CD4-positive, alpha-beta T cell treated with Interleukin-21 for 1 hour (primary cell): ENCODE measurements around the gene CES2.
A peak's percentile ranks its signal among the peaks of the same experiment; 100 is the strongest.
"Not testable (repeated sequence)": the region's sequence is repeated elsewhere in the genome, so short reads cannot be mapped to it uniquely, and the experiment has no call there.

Experiments
- DNase-seq: peaks from one replicate; pipeline ENCODE4 v3.0.0-alpha.2; 2020

Gene CES2

GRCh38 chr16:66936889-66937554 is 1.7 kb downstream of the CES2 start:
- no peak for DNase-seq

GRCh38 chr16:66937725-66938337 is 2.5 kb downstream of the CES2 start:
- DNase-seq: no peak

GRCh38 chr16:66939366-66939765 is 4.0 kb downstream of the CES2 start:
- DNase-seq: no peak

- no peak for DNase-seq
These were observed 4.9 kb downstream of the CES2 start for GRCh38 chr16:66940236-66940635.

GRCh38 chr16:66942981-66943380 is 7.7 kb downstream of the CES2 start:
- DNase-seq: no peak

GRCh38 chr16:66943426-66944053 is 8.2 kb downstream of the CES2 start:
- no peak for DNase-seq

- no peak for DNase-seq
These were observed 8.7 kb downstream of the CES2 start for GRCh38 chr16:66944054-66944441.

GRCh38 chr16:66944971-66945370 is 9.7 kb downstream of the CES2 start:
- DNase-seq: not testable (repeated sequence)

GRCh38 chr16:66945939-66946338 is 10.6 kb downstream of the CES2 start:
- DNase-seq: no peak

GRCh38 chr16:66946541-66946940 is 11.2 kb downstream of the CES2 start:
- DNase-seq: no peak

- no peak for DNase-seq
These were observed 11.6 kb downstream of the CES2 start for GRCh38 chr16:66946974-66947301.

GRCh38 chr16:66947302-66948065 is 12.2 kb downstream of the CES2 start:
- DNase-seq: peak; percentile 88

- no peak for DNase-seq
These were observed 13.0 kb downstream of the CES2 start for GRCh38 chr16:66948134-66948836.

- no peak for DNase-seq
These were observed 13.5 kb downstream of the CES2 start for GRCh38 chr16:66948837-66949225.

- no peak for DNase-seq
These were observed 14.2 kb downstream of the CES2 start for GRCh38 chr16:66949472-66949871.

GRCh38 chr16:66950437-66950836 is 15.1 kb downstream of the CES2 start:
- no peak for DNase-seq

GRCh38 chr16:66950971-66951790 is 15.9 kb downstream of the CES2 start:
- no peak for DNase-seq

GRCh38 chr16:66952430-66953110 is 17.3 kb downstream of the CES2 start:
- no peak for DNase-seq

- no peak for DNase-seq
These were observed 18.3 kb downstream of the CES2 start for GRCh38 chr16:66953462-66954096.

- DNase-seq: peak; percentile 78
These were observed 18.9 kb downstream of the CES2 start for GRCh38 chr16:66954097-66954659.
